ENCODE data around the gene OVCA2.

Gene OVCA2

GRCh38 chr17:2054512-2055291 is 12.9 kb downstream of the OVCA2 start, which contains the start of gene HIC1:
Gene HIC1 (plus strand): TSS chr17:2055103. CDS start chr17:2056691, 1,588 bp downstream.
- DNase-seq, result peak; percentile 67

GRCh38 chr17:2055292-2056205 is 13.7 kb downstream of the OVCA2 start:
- DNase-seq, result peak; percentile 19

GRCh38 chr17:2056206-2057174 is 14.7 kb downstream of the OVCA2 start:
- peak; percentile 46 for DNase-seq

- no peak for DNase-seq
These were observed 15.4 kb downstream of the OVCA2 start for GRCh38 chr17:2057175-2057759.

GRCh38 chr17:2057760-2058585 is 16.2 kb downstream of the OVCA2 start:
- DNase-seq, result no peak

- peak; percentile 43 for DNase-seq
These were observed 17.0 kb downstream of the OVCA2 start for GRCh38 chr17:2058586-2059546.

GRCh38 chr17:2059547-2060384 is 17.9 kb downstream of the OVCA2 start:
- DNase-seq, result no peak

GRCh38 chr17:2060385-2060658 is 18.5 kb downstream of the OVCA2 start:
- DNase-seq, result no peak

- no peak for DNase-seq
These were observed 19.0 kb downstream of the OVCA2 start for GRCh38 chr17:2060681-2061440.

- no peak for DNase-seq
These were observed 19.7 kb downstream of the OVCA2 start for GRCh38 chr17:2061441-2061958.

GRCh38 chr17:2062571-2063183 is 20.9 kb downstream of the OVCA2 start:
- DNase-seq, result no peak

- DNase-seq, result no peak
These were observed 21.7 kb downstream of the OVCA2 start for GRCh38 chr17:2063261-2064146.

- no peak for DNase-seq
These were observed 22.3 kb downstream of the OVCA2 start for GRCh38 chr17:2064147-2064489.

GRCh38 chr17:2064520-2064971 is 22.7 kb downstream of the OVCA2 start:
- no peak for DNase-seq

GRCh38 chr17:2064980-2065785 is 23.4 kb downstream of the OVCA2 start:
- DNase-seq, result peak; percentile 58

- DNase-seq, result no peak
These were observed 24.2 kb downstream of the OVCA2 start for GRCh38 chr17:2065949-2066400.

All from stimulated activated naive CD4-positive, alpha-beta T cell treated with Interleukin-2 at 50 U/mL for 16 hours (primary cell).